Kasumi-1 (cell line): ENCODE results near the gene ABHD13.
A peak's percentile ranks its signal among the peaks of the same experiment; 100 is the strongest.
"Not testable (repeated sequence)": the region's sequence is repeated elsewhere in the genome, so short reads cannot be mapped to it uniquely, and the experiment has no call there.

ENCODE experiments used
- DNase-seq, 2 experiments: peaks; one replicate each; lab custom pipeline; 2025; lab: John Stamatoyannopoulos, UW

Gene ABHD13

DNA sequence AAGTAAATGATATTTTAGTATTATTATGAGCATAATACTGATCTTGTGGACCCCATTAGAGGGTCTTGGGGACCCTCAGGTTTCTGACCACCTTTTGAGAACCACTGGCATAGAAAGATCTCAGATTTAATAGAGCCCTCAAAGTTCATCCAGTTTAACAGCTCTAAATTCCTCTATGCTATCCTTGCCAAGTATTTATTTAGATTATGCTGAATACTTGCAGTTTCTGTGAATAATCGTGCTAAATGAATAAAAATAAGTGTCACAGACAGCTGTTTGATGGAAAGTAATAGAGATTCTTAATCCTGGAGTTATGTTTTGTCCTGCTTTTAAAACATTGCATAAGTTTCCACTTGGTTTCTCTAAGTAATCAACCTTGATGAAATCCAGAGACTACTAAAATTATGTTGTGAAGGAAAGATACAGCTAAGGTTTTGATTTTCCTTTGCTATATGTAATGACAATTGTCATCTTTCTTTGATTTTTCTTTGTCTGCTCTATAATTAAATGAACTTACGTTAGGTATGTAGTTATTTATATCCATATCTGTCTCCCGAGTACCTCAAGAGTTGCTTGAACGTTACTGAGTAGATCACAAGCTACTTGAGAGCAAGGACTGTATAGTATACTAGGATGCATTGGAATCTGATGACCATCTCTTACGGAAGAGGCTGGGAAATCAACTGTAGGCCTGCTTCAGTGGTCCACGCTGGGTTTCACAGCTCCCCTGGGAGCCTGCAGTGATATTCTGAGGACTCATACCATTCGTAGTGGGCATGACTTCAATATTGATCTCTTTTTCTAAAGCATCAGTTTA is 5.7 kb downstream of the ABHD13 start:
- DNase-seq, result no peak

GRCh38 chr13:108225440-108225839 is 7.2 kb downstream of the ABHD13 start:
- no peak for DNase-seq

GRCh38 chr13:108226184-108226583 is 8.0 kb downstream of the ABHD13 start:
- no peak for DNase-seq

DNA sequence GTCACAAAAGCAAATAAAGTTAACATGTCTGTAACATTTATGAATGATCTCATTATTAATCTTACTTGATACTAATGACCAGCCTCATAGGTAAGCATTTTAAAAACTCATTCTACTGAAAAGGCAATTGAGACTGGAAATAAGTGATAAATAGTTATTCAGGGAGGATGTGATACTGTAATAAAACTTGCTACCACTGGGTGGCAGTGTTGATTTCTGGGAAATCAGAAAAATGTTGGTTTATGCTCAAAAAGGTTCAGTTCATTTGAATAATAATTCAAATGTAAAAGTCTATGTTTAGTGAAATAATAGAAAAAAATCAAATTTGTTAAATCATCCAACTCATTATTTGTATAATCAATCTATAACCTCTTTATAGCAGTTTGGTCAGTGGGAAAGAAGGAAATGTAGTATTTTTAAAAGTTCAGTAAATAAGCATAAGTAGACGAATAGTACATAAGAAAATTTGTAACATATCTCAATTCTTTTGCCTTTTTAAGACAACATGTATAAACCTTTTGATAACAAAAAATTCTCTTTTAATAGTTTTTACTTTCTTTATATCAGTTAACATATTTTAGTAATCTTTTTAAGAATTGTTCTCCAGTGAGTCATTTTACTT is 9.6 kb downstream of the ABHD13 start:
- DNase-seq, result peak; percentile 59 to 73

- DNase-seq, result no peak
These were observed 12.2 kb downstream of the ABHD13 start for GRCh38 chr13:108230377-108230776.

- DNase-seq, result no peak
These were observed 31.0 kb downstream of the ABHD13 start for GRCh38 chr13:108249150-108249549.

- no peak for DNase-seq
These were observed 39.1 kb downstream of the ABHD13 start for GRCh38 chr13:108257248-108257647.

DNA sequence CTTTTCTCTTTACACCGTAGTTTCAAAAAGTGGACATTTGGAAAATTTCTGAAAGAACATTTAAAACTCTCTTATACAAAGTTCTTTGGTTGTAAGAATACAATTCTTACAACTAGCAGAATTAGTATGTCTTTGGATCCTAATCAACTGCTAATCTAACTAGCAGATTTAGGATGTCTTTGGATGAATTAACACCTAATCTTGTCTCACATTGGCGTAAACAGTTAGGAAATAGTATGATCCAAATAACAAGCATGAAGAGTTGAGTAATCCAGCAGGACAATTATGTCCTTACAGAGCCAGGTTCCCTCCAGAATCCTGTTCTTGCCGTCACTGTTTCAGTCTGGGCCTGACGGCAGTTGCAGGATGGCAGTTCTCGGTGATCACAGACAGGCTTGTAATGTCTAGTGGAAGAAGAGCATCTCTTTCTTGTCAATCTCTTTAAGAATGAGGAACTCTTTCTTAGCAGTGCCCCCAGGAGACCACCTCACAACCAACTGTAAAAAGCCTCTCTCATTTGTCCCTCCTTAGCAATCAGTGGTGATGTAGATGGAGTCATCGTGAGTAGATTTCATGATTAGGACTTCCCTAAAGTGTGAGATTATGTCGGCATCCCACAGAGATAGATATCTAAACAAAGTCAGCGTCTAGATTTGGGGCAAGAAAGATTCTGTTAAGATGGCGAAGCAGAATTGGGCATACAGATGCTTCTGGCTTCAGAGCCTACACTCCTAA is 45.6 kb downstream of the ABHD13 start:
- no peak for DNase-seq

- peak; percentile 80 to 81 for DNase-seq
These were observed 48.3 kb downstream of the ABHD13 start for GRCh38 chr13:108266321-108266990.

GRCh38 chr13:108267347-108267746 is 49.2 kb downstream of the ABHD13 start:
- DNase-seq, result peak; percentile 50 to 75

DNA sequence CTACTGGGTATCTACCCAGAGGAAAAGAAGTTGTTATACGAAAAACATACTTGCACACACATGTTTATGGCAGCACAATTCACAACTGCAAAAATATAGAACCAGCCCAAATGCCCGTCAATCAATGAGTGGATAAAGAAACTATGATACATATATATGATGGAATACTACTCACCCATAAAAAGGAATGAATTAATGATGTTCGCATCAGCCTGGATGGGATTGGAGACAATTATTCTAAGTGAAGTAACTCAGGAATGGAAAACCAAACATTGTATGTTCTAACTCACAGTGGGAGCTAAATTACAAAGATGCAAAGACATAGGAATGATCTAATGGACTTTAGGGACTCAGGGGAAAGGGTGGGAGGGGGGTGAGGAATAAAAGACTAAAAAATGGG is 49.7 kb downstream of the ABHD13 start:
- DNase-seq, result not testable (repeated sequence)

GRCh38 chr13:108268466-108269112 is 50.4 kb downstream of the ABHD13 start:
- no peak for DNase-seq

DNA sequence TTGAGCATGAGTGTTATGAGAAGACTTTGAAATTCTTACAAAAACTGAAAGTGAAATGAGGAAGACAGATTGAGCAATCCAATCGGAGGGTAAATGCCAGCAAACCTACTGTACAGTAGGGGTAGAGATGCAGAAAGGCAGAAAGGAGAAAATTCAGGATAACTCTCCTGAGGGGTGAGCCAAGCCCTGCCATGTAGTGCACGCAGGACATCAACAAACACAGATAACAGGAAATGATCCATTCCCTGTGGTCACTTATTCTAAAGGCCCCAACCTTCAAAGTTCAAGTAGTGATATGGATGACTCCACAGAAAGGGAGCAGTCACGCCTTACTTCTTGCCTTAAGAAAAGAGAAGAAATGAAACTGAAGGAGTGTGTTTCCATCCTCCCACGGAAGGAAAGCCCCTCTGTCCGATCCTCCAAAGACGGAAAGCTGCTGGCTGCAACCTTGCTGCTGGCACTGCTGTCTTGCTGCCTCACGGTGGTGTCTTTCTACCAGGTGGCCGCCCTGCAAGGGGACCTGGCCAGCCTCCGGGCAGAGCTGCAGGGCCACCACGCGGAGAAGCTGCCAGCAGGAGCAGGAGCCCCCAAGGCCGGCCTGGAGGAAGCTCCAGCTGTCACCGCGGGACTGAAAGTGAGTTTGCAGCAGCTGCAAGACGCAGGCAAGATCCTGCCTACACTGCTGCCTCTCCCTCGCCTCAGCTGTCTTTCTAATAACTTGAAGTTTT is 51.6 kb downstream of the ABHD13 start, which contains the start of gene TNFSF13B:
Gene TNFSF13B, plus strand, starts transcription at position 118 of the 728 bp plus-strand sequence. Its CDS starts 178 bp downstream, at position 296.
- peak; percentile 62 to 84 for DNase-seq

GRCh38 chr13:108270442-108270841 is 52.2 kb downstream of the ABHD13 start:
- peak; percentile 58 to 59 for DNase-seq

DNA sequence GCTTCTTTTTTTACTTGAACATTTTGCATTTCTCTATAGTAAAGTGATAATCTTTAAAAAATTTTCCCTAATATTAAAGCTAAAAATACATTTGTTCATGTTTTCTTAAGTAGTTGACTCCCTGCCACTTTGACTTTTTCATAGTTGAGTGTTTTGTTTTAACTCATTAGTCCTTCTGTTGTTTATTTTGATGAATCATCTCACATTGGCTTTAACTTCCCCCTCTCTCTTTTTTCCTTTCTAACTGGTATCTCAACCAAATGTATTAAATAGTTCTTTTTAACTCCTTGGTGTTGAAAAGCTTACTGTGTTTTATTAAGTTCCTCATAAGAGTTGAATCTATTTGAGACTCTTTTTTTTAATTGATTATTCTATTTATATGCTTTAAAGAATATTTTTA is 54.1 kb downstream of the ABHD13 start:
- DNase-seq, result peak in 1 of 2 experiments; percentile 35

GRCh38 chr13:108273429-108274118 is 55.4 kb downstream of the ABHD13 start:
- DNase-seq, result no peak

GRCh38 chr13:108274718-108275117 is 56.5 kb downstream of the ABHD13 start:
- no peak for DNase-seq

DNA sequence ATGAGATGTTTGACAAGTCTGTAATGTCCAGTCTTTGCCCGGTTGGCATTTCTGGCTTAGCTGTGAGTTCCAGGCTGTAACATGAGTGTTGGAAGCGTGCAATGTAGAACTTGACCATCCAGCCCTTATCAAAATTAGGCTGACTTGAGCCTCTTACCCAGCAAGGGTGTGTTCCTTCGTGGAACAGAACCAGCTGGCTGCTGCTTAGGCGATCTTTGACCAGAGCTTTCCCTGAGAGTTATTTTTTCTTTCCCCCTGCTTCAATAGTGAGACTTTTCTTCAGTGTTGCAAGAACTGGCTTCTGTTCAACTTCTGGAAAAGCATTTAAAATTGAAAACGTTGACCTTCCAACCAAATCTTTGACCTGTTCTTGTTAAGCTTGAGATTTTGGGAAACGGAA is 57.9 kb downstream of the ABHD13 start:
- no peak for DNase-seq

DNA sequence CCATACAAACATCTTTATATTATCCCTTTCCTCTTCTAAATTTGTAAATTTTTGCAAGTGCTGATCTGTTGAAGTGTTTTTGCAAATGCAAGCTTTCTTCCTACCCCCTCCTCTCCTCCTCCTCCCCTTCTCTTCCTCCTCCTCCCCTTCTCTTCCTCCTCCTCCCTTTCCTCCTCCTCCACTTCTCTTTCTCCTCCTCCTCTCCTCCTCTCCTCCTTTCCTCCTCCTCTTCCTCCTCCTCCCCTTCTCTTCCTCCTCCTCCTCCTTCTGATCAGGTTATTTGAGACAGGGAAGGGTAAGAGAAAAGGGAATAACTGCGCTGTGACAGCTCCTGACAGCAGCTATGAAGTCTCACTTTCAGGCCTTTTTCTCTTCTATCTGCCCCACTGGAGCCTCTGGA is 60.3 kb downstream of the ABHD13 start:
- no peak for DNase-seq

DNA sequence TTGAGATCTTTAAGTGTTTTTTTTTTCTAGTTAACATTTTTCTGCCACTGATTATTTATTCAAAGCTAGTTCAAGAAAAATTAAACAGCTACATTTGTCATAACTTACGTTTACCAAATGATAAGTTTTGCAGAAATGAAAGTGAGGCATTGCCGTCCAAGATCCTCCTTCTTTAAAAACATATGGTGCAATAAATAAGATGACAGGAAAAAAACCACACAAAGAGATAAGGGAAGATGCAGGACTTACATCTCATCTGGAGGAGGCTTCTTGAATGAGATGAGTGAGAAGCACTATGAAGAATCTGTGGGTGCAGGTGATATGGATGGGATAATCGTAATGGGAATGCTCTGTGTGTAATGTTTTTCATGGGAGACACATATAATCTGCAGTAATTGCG is 63.7 kb downstream of the ABHD13 start:
- no peak for DNase-seq
